A673 (cell line): ENCODE data around the gene PRTN3. TPM values are rescaled to one million over a fixed set of nuclear protein-coding genes. Genes with fewer than 3 reads are reported as not detected.
"Not testable (repeated sequence)": the region's sequence is repeated elsewhere in the genome, so short reads cannot be mapped to it uniquely, and the experiment has no call there.

Source experiments
- BruUV-seq: library from RNA; stranded (reverse); fragments of 400-500 nt; replicated peaks from 2 replicates; lab custom pipeline; 2021; lab: Mats Ljungman, UMichigan
- CTCF ChIA-PET: fragments of 300-600 bp; sonication (Branson Sonifier 250); formaldehyde crosslinking; loops from one replicate; lab custom pipeline; 2022; ENCODE audit warnings: antibody characterized with exemption; lab: Charles Lee
- POLR2A ChIA-PET: fragments of 300-600 bp; sonication (Branson Sonifier 250); formaldehyde crosslinking; loops from one replicate; lab custom pipeline; 2022; ENCODE audit warnings: antibody characterized with exemption; ENCODE audit not compliant: low non-redundant PET; lab: Charles Lee
- DNase-seq: peaks from one replicate; pipeline ENCODE4 v3.0.0-alpha.2; 2015; ENCODE audit warnings: low spot score
- H3K27ac ChIP-seq: fragments of 200-600 bp; sonication (generic); 2 replicates; pipeline ENCODE4 v1.5.1; 2016; ENCODE audit warnings: mixed run types, low read depth, mild to moderate bottlenecking, mixed read lengths, antibody characterized with exemption, low read length; ENCODE audit not compliant: poor library complexity, severe bottlenecking
- H3K27me3 ChIP-seq: fragments of 200-600 bp; sonication (generic); replicated peaks from 2 replicates; pipeline ENCODE4 v1.6.1; 2017; ENCODE audit warnings: mixed run types, low read depth, mild to moderate bottlenecking, mixed read lengths, antibody characterized with exemption, low read length; ENCODE audit not compliant: insufficient read depth, poor library complexity
- H3K36me3 ChIP-seq: fragments of 200-600 bp; sonication (generic); 2 replicates; pipeline ENCODE4 v1.6.1; 2016; ENCODE audit warnings: mixed run types, mild to moderate bottlenecking, mixed read lengths, antibody characterized with exemption, low read length; ENCODE audit not compliant: insufficient read depth, poor library complexity, severe bottlenecking
- H3K4me1 ChIP-seq: fragments of 200-600 bp; sonication (generic); 2 replicates; pipeline ENCODE4 v1.6.1; 2017; ENCODE audit warnings: mixed run types, mild to moderate bottlenecking, mixed read lengths, antibody characterized with exemption, low read length; ENCODE audit not compliant: insufficient read depth, poor library complexity, severe bottlenecking
- H3K4me3 ChIP-seq: fragments of 200-600 bp; sonication (generic); 2 replicates; pipeline ENCODE4 v1.5.1; 2016; ENCODE audit warnings: low read depth, mixed run types, mild to moderate bottlenecking, mixed read lengths, low read length; ENCODE audit not compliant: poor library complexity, severe bottlenecking
- H3K9me3 ChIP-seq: fragments of 200-600 bp; sonication (generic); 2 replicates; pipeline ENCODE4 v1.6.1; 2016; ENCODE audit warnings: mixed run types, low read depth, mild to moderate bottlenecking, mixed read lengths, antibody characterized with exemption, low read length; ENCODE audit not compliant: poor library complexity, severe bottlenecking
- EZH2 ChIP-seq: fragments of 200-600 bp; sonication (generic); IDR thresholded peaks from 2 replicates; pipeline ENCODE4 v1.6.1; 2017; ENCODE audit warnings: borderline replicate concordance, low read depth, mild to moderate bottlenecking, mixed read lengths, antibody characterized with exemption, low read length; ENCODE audit not compliant: poor library complexity, severe bottlenecking
- intact Hi-C: fragments of 100-400 bp; cut with micrococcal nuclease; formaldehyde crosslinking; loops from one replicate; pipeline ENCODE4 v1.10.0; 2022; ENCODE audit not compliant: unreplicated experiment
- total RNA-seq: library from RNA; stranded (reverse); gene quantifications from 2 replicates; pipeline ENCODE4 v1.2.3, GENCODE V29; 2021
- TF ChIP-seq, protein P1 (sequence below): fragments of 300-800, 200-600 bp; sonication (generic); conservative IDR thresholded peaks from 2 replicates; pipeline ENCODE4 v1.5.1; 2017; ENCODE audit warnings: low read depth, mild to moderate bottlenecking, antibody characterized with exemption, low read length, moderate library complexity, mixed read lengths

PRTN3 gene
- total RNA-seq, 1 experiment from 2014 or later: not detected

DNA sequence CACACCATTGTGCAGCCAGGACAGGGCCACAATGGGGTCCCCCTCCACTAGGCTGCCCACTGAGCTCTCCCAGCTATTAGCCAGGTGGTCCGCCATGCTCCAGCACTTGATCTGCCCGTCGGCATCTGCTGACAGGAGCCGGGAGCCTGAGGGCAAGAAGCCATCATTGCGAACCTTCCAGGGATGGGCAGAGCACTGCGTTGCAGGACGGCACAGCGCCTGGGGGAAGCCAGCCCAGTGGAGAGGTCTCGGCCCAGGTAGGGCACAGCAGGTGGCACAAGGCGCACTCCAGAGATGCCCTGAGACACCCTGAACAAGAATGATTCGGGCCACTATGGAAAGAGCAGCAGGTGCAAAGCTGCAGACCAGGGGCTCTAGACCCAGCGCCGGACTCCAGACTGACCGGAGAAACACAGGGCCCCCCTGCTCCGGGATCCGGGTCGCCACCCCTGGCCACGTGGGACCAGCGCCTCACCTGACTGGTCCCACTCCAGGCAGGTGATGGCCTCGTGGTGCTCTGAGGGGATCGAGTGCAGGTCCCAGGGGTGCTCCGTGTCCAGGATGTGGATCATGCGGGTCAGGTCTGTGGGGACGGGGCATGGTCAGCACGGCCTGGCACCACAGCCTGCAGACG is 49.0 kb downstream of the PRTN3 start:
- Histone ChIP-seq H3K27ac (no peak overlapping the region), H3K4me3 (no peak overlapping the region), H3K27me3 (no peaks in the 10 kb centered on the region), H3K36me3 (peaks cover 32% of the 10 kb centered on the region), H3K9me3 (no peaks in the 10 kb centered on the region), H3K4me1 (no peaks in the 10 kb centered on the region)
- CTCF ChIA-PET: no interaction called here
- DNase-seq: no peak
- intact Hi-C loops: no loop called here
- TF ChIP-seq, protein P1, sequence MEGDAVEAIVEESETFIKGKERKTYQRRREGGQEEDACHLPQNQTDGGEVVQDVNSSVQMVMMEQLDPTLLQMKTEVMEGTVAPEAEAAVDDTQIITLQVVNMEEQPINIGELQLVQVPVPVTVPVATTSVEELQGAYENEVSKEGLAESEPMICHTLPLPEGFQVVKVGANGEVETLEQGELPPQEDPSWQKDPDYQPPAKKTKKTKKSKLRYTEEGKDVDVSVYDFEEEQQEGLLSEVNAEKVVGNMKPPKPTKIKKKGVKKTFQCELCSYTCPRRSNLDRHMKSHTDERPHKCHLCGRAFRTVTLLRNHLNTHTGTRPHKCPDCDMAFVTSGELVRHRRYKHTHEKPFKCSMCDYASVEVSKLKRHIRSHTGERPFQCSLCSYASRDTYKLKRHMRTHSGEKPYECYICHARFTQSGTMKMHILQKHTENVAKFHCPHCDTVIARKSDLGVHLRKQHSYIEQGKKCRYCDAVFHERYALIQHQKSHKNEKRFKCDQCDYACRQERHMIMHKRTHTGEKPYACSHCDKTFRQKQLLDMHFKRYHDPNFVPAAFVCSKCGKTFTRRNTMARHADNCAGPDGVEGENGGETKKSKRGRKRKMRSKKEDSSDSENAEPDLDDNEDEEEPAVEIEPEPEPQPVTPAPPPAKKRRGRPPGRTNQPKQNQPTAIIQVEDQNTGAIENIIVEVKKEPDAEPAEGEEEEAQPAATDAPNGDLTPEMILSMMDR: no peak
- TF ChIP-seq EZH2: no peak
- BruUV-seq: no TSS peak
- POLR2A ChIA-PET: no interaction called here

DNA sequence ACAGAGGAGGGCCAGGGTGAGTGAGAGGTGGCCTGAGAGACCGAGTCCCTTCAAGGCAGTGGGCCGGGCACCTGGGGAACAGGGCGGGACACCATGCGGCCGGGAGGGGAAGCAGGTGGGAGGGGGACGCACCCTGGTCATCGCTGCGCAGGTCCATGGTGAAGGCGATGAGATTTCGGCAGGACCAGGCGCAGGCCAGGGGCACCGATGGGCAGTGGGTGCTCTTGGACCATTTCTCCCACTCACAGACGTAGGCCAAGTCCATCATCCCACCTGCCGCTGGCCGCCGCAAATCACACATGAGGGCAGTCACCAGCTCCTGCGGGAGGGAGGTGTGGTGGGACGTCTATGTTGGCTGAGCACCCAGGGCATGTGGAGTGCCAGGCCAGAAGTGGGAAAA is 50.0 kb downstream of the PRTN3 start:
- no TSS peak for BruUV-seq
- H3K9me3 ChIP-seq: no peaks in the 10 kb centered on the region
- no peak for TF ChIP-seq EZH2
- TF ChIP-seq, protein P1: no peak
- H3K4me1 ChIP-seq: no peaks in the 10 kb centered on the region
- intact Hi-C loops: no loop called here
- ChIA-PET CTCF (no interaction called here), POLR2A (no interaction called here)
- H3K27me3 ChIP-seq: no peaks in the 10 kb centered on the region
- no peak overlapping the region for H3K27ac ChIP-seq
- DNase-seq: no peak
- H3K36me3 ChIP-seq: peaks cover 24% of the 10 kb centered on the region
- H3K4me3 ChIP-seq: no peak overlapping the region

DNA sequence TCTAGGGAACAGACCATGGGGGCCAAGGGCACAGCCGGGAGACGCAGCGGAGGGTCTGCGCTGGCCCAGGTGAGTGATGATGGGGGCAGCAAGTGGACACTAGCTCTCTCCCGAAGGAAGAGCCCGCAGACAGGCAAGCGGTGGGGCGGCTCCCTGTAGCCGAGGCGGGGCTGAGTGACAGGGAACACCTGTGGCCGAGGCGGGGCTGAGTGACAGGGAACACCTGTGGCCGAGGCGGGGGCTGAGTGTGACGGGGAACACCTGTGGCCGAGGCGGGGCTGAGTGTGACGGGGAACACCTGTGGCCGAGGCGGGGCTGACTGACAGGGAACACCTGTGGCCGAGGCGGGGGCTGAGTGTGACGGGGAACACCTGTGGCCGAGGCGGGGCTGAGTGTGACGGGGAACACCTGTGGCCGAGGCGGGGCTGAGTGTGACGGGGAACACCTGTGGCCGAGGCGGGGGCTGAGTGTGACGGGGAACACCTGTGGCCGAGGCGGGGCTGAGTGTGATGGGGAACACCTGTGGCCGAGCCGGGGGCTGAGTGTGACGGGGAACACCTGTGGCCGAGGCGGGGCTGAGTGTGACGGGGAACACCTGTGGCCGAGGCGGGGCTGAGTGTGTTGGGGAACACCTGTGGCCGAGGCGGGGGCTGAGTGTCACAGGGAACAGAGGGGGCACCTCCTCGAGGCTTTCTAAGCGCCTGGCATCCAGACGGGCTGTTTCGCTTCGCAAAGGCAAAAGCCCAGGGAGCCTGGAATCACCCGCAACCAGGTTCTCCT is 50.8 kb downstream of the PRTN3 start:
- DNase-seq, POLR2A ChIA-PET, CTCF ChIA-PET, H3K27me3 ChIP-seq, intact Hi-C loops, H3K4me1 ChIP-seq, BruUV-seq, H3K9me3 ChIP-seq: not testable (repeated sequence)
- Histone ChIP-seq H3K27ac (peak overlapping the region; percentile 98), H3K36me3 (peaks cover 24% of the 10 kb centered on the region), H3K4me3 (peak overlapping the region; percentile 82)
